Kidney (tissue), 14 donors: ENCODE data around the gene TCEA3. TPM values are rescaled to one million over a fixed set of nuclear protein-coding genes. Genes with fewer than 3 reads are reported as not detected.

Source experiments
- DNase-seq, 5 donors: peaks; one replicate each; pipeline ENCODE4 v3.0.0-alpha.2; 2013 to 2020
- FAIRE-seq: peaks from 2 replicates; lab custom pipeline; 2012; peaks lifted over from hg19 to GRCh38; lab: Jason Lieb, UNC
- H3K27ac ChIP-seq, 2 donors: one replicate each; pipeline ENCODE4 v1.7.0; 2013; ENCODE audit warnings: low read depth in 2 of 2, low read length in 2 of 2, inconsistent platforms in 1 of 2
- H3K27me3 ChIP-seq: one replicate; pipeline ENCODE4 v1.7.1; 2013; ENCODE audit warnings: low read length, inconsistent platforms; ENCODE audit not compliant: control insufficient read depth, insufficient read depth
- H3K36me3 ChIP-seq, 3 donors: one replicate each; pipeline versions ENCODE4 v1.7.0 to v1.7.1; 2013; ENCODE audit warnings: low read length in 3 of 3, control low read depth in 1 of 3, inconsistent platforms in 1 of 3; ENCODE audit not compliant: insufficient read depth in 3 of 3, control insufficient read depth in 2 of 3
- H3K4me1 ChIP-seq, 3 donors: one replicate each; pipeline versions ENCODE4 v1.7.0 to v1.7.1; 2013; ENCODE audit warnings: low read length in 3 of 3, inconsistent platforms in 1 of 3, low read depth in 1 of 3; ENCODE audit not compliant: control insufficient read depth in 2 of 3, insufficient read depth in 2 of 3
- H3K4me3 ChIP-seq, 3 donors: one replicate each; pipeline versions ENCODE4 v1.7.0 to v1.8.1; 2013; ENCODE audit warnings: low read length in 3 of 3, control low read depth in 1 of 3, inconsistent platforms in 1 of 3
- H3K9ac ChIP-seq, 3 donors: one replicate each; pipeline versions ENCODE4 v1.7.0 to v1.7.1; 2013; ENCODE audit warnings: low read length in 3 of 3, control low read depth in 1 of 3, inconsistent platforms in 1 of 3
- H3K9me3 ChIP-seq, 3 donors: one replicate each; pipeline versions ENCODE4 v1.7.0 to v1.7.1; 2013; ENCODE audit warnings: low read length in 3 of 3, control low read depth in 1 of 3, inconsistent platforms in 1 of 3; ENCODE audit not compliant: control insufficient read depth in 2 of 3, insufficient read depth in 1 of 3
- intact Hi-C: fragments of 100-400 bp; cut with DNase I; formaldehyde crosslinking; loops from one replicate; pipeline ENCODE4 v1.11.1; 2022
- polyA plus RNA-seq: library from polyadenylated mRNA; stranded (reverse); fragments of 350-450 nt; fragmentation: Illumina TruSeq; extraction: RNeasy Lipid Tissue Mini Kit (QIAGEN cat#74804); gene quantifications from one replicate; pipeline ENCODE4 v1.2.3, GENCODE V29; 2014; ENCODE audit warnings: low read depth, low replicate concordance; ENCODE audit not compliant: insufficient read depth
- total RNA-seq: library from RNA; stranded (reverse); fragmentation: NEBNext Ultra II Directional; extraction: Animal tissue kit (Norgen Biotek cat#: 25700); gene quantifications from one replicate; pipeline ENCODE4 v1.2.1, GENCODE V29; 2021
- TF ChIP-seq, protein P1 (sequence below): IDR thresholded peaks from 3 replicates; pipeline ENCODE4 v1.5.1; 2012; ENCODE audit warnings: mild to moderate bottlenecking, moderate library complexity, borderline replicate concordance; ENCODE audit not compliant: insufficient read depth; ENCODE audit errors: extremely low read depth
- donor health status: control.
- donor health status: control.
- donor health status: control.
- donor health status: control.
- donor health status: control.
- donor health status: DM: yes; HTN: yes; CAD: no.
- donor health status: Normal renal cell carcinoma (clear cell type).

The TCEA3 gene
- total and polyA plus RNA-seq, 2 donors from 2014 or later, result 46.3 to 93.2 TPM

- no peak overlapping the region for H3K9ac ChIP-seq
- no peak overlapping the region for H3K4me3 ChIP-seq
- peaks cover 0 to 11% (median 0%) of the 10 kb centered on the region in 3 donors for H3K36me3 ChIP-seq
- intact Hi-C loops, result no loop called here
- TF ChIP-seq, protein P1, sequence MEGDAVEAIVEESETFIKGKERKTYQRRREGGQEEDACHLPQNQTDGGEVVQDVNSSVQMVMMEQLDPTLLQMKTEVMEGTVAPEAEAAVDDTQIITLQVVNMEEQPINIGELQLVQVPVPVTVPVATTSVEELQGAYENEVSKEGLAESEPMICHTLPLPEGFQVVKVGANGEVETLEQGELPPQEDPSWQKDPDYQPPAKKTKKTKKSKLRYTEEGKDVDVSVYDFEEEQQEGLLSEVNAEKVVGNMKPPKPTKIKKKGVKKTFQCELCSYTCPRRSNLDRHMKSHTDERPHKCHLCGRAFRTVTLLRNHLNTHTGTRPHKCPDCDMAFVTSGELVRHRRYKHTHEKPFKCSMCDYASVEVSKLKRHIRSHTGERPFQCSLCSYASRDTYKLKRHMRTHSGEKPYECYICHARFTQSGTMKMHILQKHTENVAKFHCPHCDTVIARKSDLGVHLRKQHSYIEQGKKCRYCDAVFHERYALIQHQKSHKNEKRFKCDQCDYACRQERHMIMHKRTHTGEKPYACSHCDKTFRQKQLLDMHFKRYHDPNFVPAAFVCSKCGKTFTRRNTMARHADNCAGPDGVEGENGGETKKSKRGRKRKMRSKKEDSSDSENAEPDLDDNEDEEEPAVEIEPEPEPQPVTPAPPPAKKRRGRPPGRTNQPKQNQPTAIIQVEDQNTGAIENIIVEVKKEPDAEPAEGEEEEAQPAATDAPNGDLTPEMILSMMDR, result no peak
- no peaks in the 10 kb centered on the region for H3K27me3 ChIP-seq
- H3K4me1 ChIP-seq, result peaks cover 0 to 5% (median 4%) of the 10 kb centered on the region in 3 donors
- FAIRE-seq (no peak), DNase-seq (no peak)
- H3K27ac ChIP-seq, result no peak overlapping the region
- H3K9me3 ChIP-seq, result no peaks in the 10 kb centered on the region
Observed at GRCh38 chr1:23428136-23428905, 3.8 kb upstream of the TCEA3 start.

GRCh38 chr1:23427550-23427949 is 3.0 kb upstream of the TCEA3 start:
- H3K4me1 ChIP-seq, result peaks cover 0 to 11% (median 10%) of the 10 kb centered on the region in 3 donors
- no peak for FAIRE-seq
- intact Hi-C loops, result no loop called here
- H3K36me3 ChIP-seq, result peaks cover 0 to 7% (median 0%) of the 10 kb centered on the region in 3 donors
- no peaks in the 10 kb centered on the region for H3K9me3 ChIP-seq
- DNase-seq, result no peak
- H3K27ac ChIP-seq, result no peak overlapping the region
- H3K27me3 ChIP-seq, result no peaks in the 10 kb centered on the region
- H3K4me3 ChIP-seq, result no peak overlapping the region
- TF ChIP-seq, protein P1, result no peak
- no peak overlapping the region for H3K9ac ChIP-seq

- no peaks in the 10 kb centered on the region for H3K9me3 ChIP-seq
- H3K4me3 ChIP-seq, result no peak overlapping the region
- peaks cover 3 to 17% (median 16%) of the 10 kb centered on the region in 3 donors for H3K4me1 ChIP-seq
- H3K27ac ChIP-seq, result no peak overlapping the region
- H3K27me3 ChIP-seq, result no peaks in the 10 kb centered on the region
- no peak for FAIRE-seq
- TF ChIP-seq, protein P1, result no peak
- peaks cover 0 to 5% (median 0%) of the 10 kb centered on the region in 3 donors for H3K36me3 ChIP-seq
- DNase-seq, result no peak
- H3K9ac ChIP-seq, result no peak overlapping the region
- intact Hi-C loops, result no loop called here
Observed at GRCh38 chr1:23426828-23427227, 2.3 kb upstream of the TCEA3 start.
